ENCODE data around the gene DOCK9. TPM values are rescaled to one million over a fixed set of nuclear protein-coding genes. Genes with fewer than 3 reads are reported as not detected.

Gene DOCK9
- total and polyA plus RNA-seq, 2 experiments from 2014 or later = 32.8 to 39.1 TPM

GRCh38 chr13:99014522-99014921, 36.7 kb upstream of the DOCK9 start:
- no peaks in the 10 kb centered on the region for H3K36me3 ChIP-seq
- TF ChIP-seq CTCF (IDR thresholded peaks at IDR 0.05; ENCODE audit: low read depth, low read length) = no peak
- H3K4me3 ChIP-seq = no peak overlapping the region
- H3K27ac ChIP-seq = no peak overlapping the region
- no peaks in the 10 kb centered on the region for H3K27me3 ChIP-seq
- peaks cover 4% of the 10 kb centered on the region for H3K4me1 ChIP-seq (ENCODE audit: low read depth)
- no peaks in the 10 kb centered on the region for H3K9me3 ChIP-seq (ENCODE audit: low read depth)
- no peak for DNase-seq (ENCODE audit: low read depth in 1 of 2, low spot score in 1 of 2)

- no peak overlapping the region for H3K4me3 ChIP-seq
- peaks cover 4% of the 10 kb centered on the region for H3K4me1 ChIP-seq (ENCODE audit: low read depth)
- no peaks in the 10 kb centered on the region for H3K9me3 ChIP-seq (ENCODE audit: low read depth)
- no peak for DNase-seq (ENCODE audit: low read depth in 1 of 2, low spot score in 1 of 2)
- H3K27me3 ChIP-seq = no peaks in the 10 kb centered on the region
- no peak overlapping the region for H3K27ac ChIP-seq
- no peak for TF ChIP-seq CTCF (IDR thresholded peaks at IDR 0.05; ENCODE audit: low read depth, low read length)
- no peaks in the 10 kb centered on the region for H3K36me3 ChIP-seq
Observed at GRCh38 chr13:99013951-99014350, 36.1 kb upstream of the DOCK9 start.

GRCh38 chr13:99012539-99012938, 34.7 kb upstream of the DOCK9 start:
- H3K27ac ChIP-seq = no peak overlapping the region
- H3K36me3 ChIP-seq = no peaks in the 10 kb centered on the region
- H3K4me3 ChIP-seq = no peak overlapping the region
- TF ChIP-seq CTCF (IDR thresholded peaks at IDR 0.05; ENCODE audit: low read depth, low read length) = no peak
- no peaks in the 10 kb centered on the region for H3K9me3 ChIP-seq (ENCODE audit: low read depth)
- no peaks in the 10 kb centered on the region for H3K27me3 ChIP-seq
- H3K4me1 ChIP-seq (ENCODE audit: low read depth) = peaks cover 4% of the 10 kb centered on the region
- DNase-seq (ENCODE audit: low read depth in 1 of 2, low spot score in 1 of 2) = no peak

GRCh38 chr13:99009987-99010551, 32.2 kb upstream of the DOCK9 start:
- Histone ChIP-seq H3K4me1 (ENCODE audit: low read depth) (peaks cover 4% of the 10 kb centered on the region), H3K27me3 (no peaks in the 10 kb centered on the region), H3K4me3 (no peak overlapping the region), H3K9me3 (ENCODE audit: low read depth) (no peaks in the 10 kb centered on the region), H3K27ac (no peak overlapping the region), H3K36me3 (no peaks in the 10 kb centered on the region)
- DNase-seq (ENCODE audit: low read depth in 1 of 2, low spot score in 1 of 2) = no peak
- no peak for TF ChIP-seq CTCF (IDR thresholded peaks at IDR 0.05; ENCODE audit: low read depth, low read length)

- no peak overlapping the region for H3K27ac ChIP-seq
- no peak for TF ChIP-seq CTCF (IDR thresholded peaks at IDR 0.05; ENCODE audit: low read depth, low read length)
Observed at GRCh38 chr13:99008577-99008976, 30.7 kb upstream of the DOCK9 start.

More at GRCh38 chr13:99008577-99008976, 30.7 kb upstream of the DOCK9 start:
- Histone ChIP-seq H3K36me3 (no peaks in the 10 kb centered on the region), H3K4me1 (ENCODE audit: low read depth) (peaks cover 4% of the 10 kb centered on the region), H3K27me3 (no peaks in the 10 kb centered on the region), H3K4me3 (no peak overlapping the region), H3K9me3 (ENCODE audit: low read depth) (no peaks in the 10 kb centered on the region)
- DNase-seq (ENCODE audit: low read depth in 1 of 2, low spot score in 1 of 2) = no peak
